Liver (tissue), 9 donors: ENCODE data around the gene ZXDC. TPM values are rescaled to one million over a fixed set of nuclear protein-coding genes. Genes with fewer than 3 reads are reported as not detected.
A peak's percentile ranks its signal among the peaks of the same experiment; 100 is the strongest.

Experiments used
- DNase-seq: peaks from one replicate; pipeline ENCODE4 v3.0.0-alpha.2; 2017; ENCODE audit warnings: low spot score
- H3K27ac ChIP-seq, 2 donors: one replicate each; pipeline ENCODE4 v1.7.0; 2013; ENCODE audit warnings: inconsistent platforms in 2 of 2, low read length in 2 of 2, control low read depth in 1 of 2, low read depth in 1 of 2, mild to moderate bottlenecking in 1 of 2
- H3K27me3 ChIP-seq, 4 donors: one replicate each; pipeline versions ENCODE4 v1.6.1 to v1.7.0; 2013; ENCODE audit warnings: low read length in 3 of 4, inconsistent platforms in 1 of 4, mild to moderate bottlenecking in 1 of 4, moderate library complexity in 1 of 4; ENCODE audit not compliant: control insufficient read depth in 4 of 4, insufficient read depth in 4 of 4
- H3K36me3 ChIP-seq, 4 donors: one replicate each; pipeline versions ENCODE4 v1.6.1 to v1.7.0; 2013; ENCODE audit warnings: low read length in 3 of 4, mild to moderate bottlenecking in 3 of 4, low read depth in 1 of 4, moderate library complexity in 1 of 4; ENCODE audit not compliant: control insufficient read depth in 4 of 4, insufficient read depth in 3 of 4
- H3K4me1 ChIP-seq, 4 donors: one replicate each; pipeline versions ENCODE4 v1.6.1 to v1.7.0; 2013; ENCODE audit warnings: low read length in 3 of 4, mild to moderate bottlenecking in 3 of 4, moderate library complexity in 1 of 4; ENCODE audit not compliant: control insufficient read depth in 4 of 4, insufficient read depth in 4 of 4
- H3K4me3 ChIP-seq, 3 donors: one replicate each; pipeline versions ENCODE4 v1.6.1 to v1.7.0; 2013; ENCODE audit warnings: low read length in 3 of 3, control low read depth in 1 of 3, low read depth in 1 of 3, mild to moderate bottlenecking in 1 of 3
- H3K9ac ChIP-seq, 2 donors: one replicate each; pipeline ENCODE4 v1.7.0; 2013; ENCODE audit warnings: low read length in 2 of 2, mild to moderate bottlenecking in 2 of 2, moderate library complexity in 2 of 2, control low read depth in 1 of 2, low read depth in 1 of 2
- H3K9me3 ChIP-seq, 4 donors: one replicate each; pipeline versions ENCODE4 v1.6.1 to v1.7.0; 2013; ENCODE audit warnings: low read length in 3 of 4; ENCODE audit not compliant: control insufficient read depth in 4 of 4
- ATF3 ChIP-seq: IDR thresholded peaks from 2 replicates; pipeline ENCODE4 v1.6.1; 2016; ENCODE audit warnings: antibody characterized with exemption
- CTCF ChIP-seq: fragments of 150-350 bp; IDR thresholded peaks from 2 replicates; pipeline ENCODE4 v1.5.1; 2017; ENCODE audit warnings: improper control_type of control experiment, low read depth, low read length; ENCODE audit not compliant: missing input control
- FOXA1 ChIP-seq: IDR thresholded peaks from 2 replicates; pipeline ENCODE4 v1.6.1; 2016; ENCODE audit warnings: antibody characterized with exemption
- FOXA2 ChIP-seq: IDR thresholded peaks from 2 replicates; pipeline ENCODE4 v1.6.1; 2016; ENCODE audit warnings: antibody characterized with exemption
- HNF4A ChIP-seq, 2 donors: conservative IDR thresholded peaks; 2 replicates each; pipeline ENCODE4 v1.6.1; 2016; ENCODE audit warnings: antibody characterized with exemption in 2 of 2, mild to moderate bottlenecking in 2 of 2
- HNF4G ChIP-seq: IDR thresholded peaks from 2 replicates; pipeline ENCODE4 v1.6.1; 2016; ENCODE audit warnings: antibody characterized with exemption
- JUND ChIP-seq, 2 donors: IDR thresholded peaks; 2 replicates each; pipeline ENCODE4 v1.6.1; 2016; ENCODE audit warnings: antibody characterized with exemption in 2 of 2
- NR2F2 ChIP-seq: IDR thresholded peaks from 2 replicates; pipeline ENCODE4 v1.6.1; 2016; ENCODE audit warnings: antibody characterized with exemption
- RAD21 ChIP-seq, 2 donors: IDR thresholded peaks; 2 replicates each; pipeline ENCODE4 v1.6.1; 2016; ENCODE audit warnings: antibody characterized with exemption in 2 of 2, mild to moderate bottlenecking in 2 of 2
- RXRA ChIP-seq, 2 donors: IDR thresholded peaks; 2 replicates each; pipeline ENCODE4 v1.6.1; 2017 to 2018; ENCODE audit warnings: antibody characterized with exemption in 2 of 2, mild to moderate bottlenecking in 1 of 2
- TAF1 ChIP-seq: conservative IDR thresholded peaks from 2 replicates; pipeline ENCODE4 v1.6.1; 2016; ENCODE audit warnings: antibody characterized with exemption, mild to moderate bottlenecking
- YY1 ChIP-seq: IDR thresholded peaks from 2 replicates; pipeline ENCODE4 v1.6.1; 2016; ENCODE audit warnings: antibody characterized with exemption, mild to moderate bottlenecking
- ZBTB33 ChIP-seq: IDR thresholded peaks from 2 replicates; pipeline ENCODE4 v1.6.1; 2016; ENCODE audit warnings: antibody characterized with exemption
- WGBS: extraction: QIAGEN DNeasy Blood & Tissue Kit; methylation state at CpG from one replicate; pipeline ENCODE4 v1.1.7; 2013; 5-methylcytosine and 5-hydroxymethylcytosine counted together
- polyA plus RNA-seq, 2 donors: library from polyadenylated mRNA; stranded (reverse) in 1 of 2; unstranded in 1 of 2; fragments of 200-250 nt in 1 of 2; fragments of >200 nt in 1 of 2; fragmentation: Nextera tagmentation in 1 of 2; extraction: Ambion mirVana in 1 of 2; gene quantifications; one replicate each; pipeline versions ENCODE4 v1.2.1 to v1.2.3, GENCODE V29; 2013 to 2015
- total RNA-seq, 2 donors: library from RNA; depleted of rRNA; stranded (reverse); fragments of >200 nt; gene quantifications; one replicate each; pipeline ENCODE4 v1.2.3, GENCODE V29; 2014
- TF ChIP-seq, protein P1 (sequence below): IDR thresholded peaks from 2 replicates; pipeline ENCODE4 v1.6.1; 2016; ENCODE audit warnings: antibody characterized with exemption
- donor health status: healthy.
- donor health status: healthy.
- donor health status: healthy.
- donor health status: healthy.
- donor health status: healthy.

Gene ZXDC
- total and polyA plus RNA-seq, 4 donors = 7.0 to 42.3 (median 13.9) TPM

- Histone ChIP-seq H3K9ac (peak overlapping the region; percentile 72 to 87), H3K27ac (peak overlapping the region; percentile 95), H3K9me3 (no peaks in the 10 kb centered on the region), H3K4me3 (peak overlapping the region; percentile 70 to 89 (median 82)), H3K27me3 (no peaks in the 10 kb centered on the region), H3K36me3 (peaks cover 5 to 16% (median 13%) of the 10 kb centered on the region in 4 donors), H3K4me1 (peaks cover 0 to 46% (median 27%) of the 10 kb centered on the region in 4 donors)
- TF ChIP-seq YY1 (peak; percentile 11), FOXA2 (no peak), CTCF (peak; percentile 12), JUND (IDR thresholded peaks at IDR 0.05) (no peak), TAF1 (no peak), RAD21 (IDR thresholded peaks at IDR 0.05) (peak in 1 of 2 donors; percentile 4)
- TF ChIP-seq, protein P1, sequence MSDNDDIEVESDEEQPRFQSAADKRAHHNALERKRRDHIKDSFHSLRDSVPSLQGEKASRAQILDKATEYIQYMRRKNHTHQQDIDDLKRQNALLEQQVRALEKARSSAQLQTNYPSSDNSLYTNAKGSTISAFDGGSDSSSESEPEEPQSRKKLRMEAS = no peak
- DNase-seq = peak; percentile 53
- 4% methylated on average over 72 of the region's 72 CpGs for WGBS
Observed at GRCh38 chr3:126474498-126475412, 936 bp downstream of the ZXDC start.

- no peak for DNase-seq
- H3K4me3 ChIP-seq = peak overlapping the region; percentile 22 to 89 (median 22)
- H3K36me3 ChIP-seq = peaks cover 5 to 28% (median 23%) of the 10 kb centered on the region in 4 donors
- WGBS = 68% methylated on average over 14 of the region's 14 CpGs
- no peaks in the 10 kb centered on the region for H3K27me3 ChIP-seq
- H3K27ac ChIP-seq = peak overlapping the region; percentile 53 to 66
- TF ChIP-seq RXRA (IDR thresholded peaks at IDR 0.05) (no peak), YY1 (peak; percentile 21)
- H3K9me3 ChIP-seq = no peaks in the 10 kb centered on the region
- H3K4me1 ChIP-seq = peaks cover 2 to 47% (median 34%) of the 10 kb centered on the region in 4 donors
- peak overlapping the region; percentile 52 to 55 for H3K9ac ChIP-seq
Observed at GRCh38 chr3:126473292-126474168, 2.2 kb downstream of the ZXDC start.

- Histone ChIP-seq H3K4me1 (peaks cover 9 to 58% (median 43%) of the 10 kb centered on the region in 4 donors), H3K27ac (peak overlapping the region; percentile 53 to 66)
- 37% methylated on average over 8 of the region's 8 CpGs for WGBS
- peak; percentile 59 to 62 for TF ChIP-seq RAD21 (IDR thresholded peaks at IDR 0.05)
- TF ChIP-seq, protein P1 = peak; percentile 85
- TF ChIP-seq RXRA (IDR thresholded peaks at IDR 0.05) = peak; percentile 43 to 71
- TF ChIP-seq JUND (IDR thresholded peaks at IDR 0.05) = peak; percentile 98 to 99
- peak; percentile 37 for TF ChIP-seq FOXA1
- TF ChIP-seq NR2F2 = no peak
- TF ChIP-seq CTCF = peak; percentile 27
- no peak for TF ChIP-seq HNF4G
- TF ChIP-seq HNF4A (conservative IDR thresholded peaks at IDR 0.05) = peak; percentile 37 to 60
- peak; percentile 60 for TF ChIP-seq ZBTB33
- TF ChIP-seq ATF3 = peak; percentile 97
- no peak for TF ChIP-seq FOXA2
Observed at GRCh38 chr3:126472277-126473006, 3.2 kb downstream of the ZXDC start.

More at GRCh38 chr3:126472277-126473006, 3.2 kb downstream of the ZXDC start:
- Histone ChIP-seq H3K9me3 (no peaks in the 10 kb centered on the region), H3K9ac (peak overlapping the region; percentile 17 to 29), H3K36me3 (peaks cover 5 to 28% (median 23%) of the 10 kb centered on the region in 4 donors), H3K27me3 (no peaks in the 10 kb centered on the region), H3K4me3 (peak overlapping the region; percentile 3 to 30 (median 6))
- DNase-seq = no peak
